Endothelial cell (in vitro differentiated cells): ENCODE measurements around the gene CATSPERZ. TPM values are rescaled to one million over a fixed set of nuclear protein-coding genes. Genes with fewer than 3 reads are reported as not detected.

Experiments used
- DNase-seq: peaks from one replicate; pipeline ENCODE4 v3.0.0; 2021; ENCODE audit warnings: low spot score
- H3K27ac Mint-ChIP-seq: one replicate; pipeline ENCODE4 v1.8.0; 2021; ENCODE audit warnings: mixed read lengths, inconsistent platforms; ENCODE audit not compliant: unreplicated experiment
- H3K27me3 Mint-ChIP-seq: one replicate; pipeline ENCODE4 v1.8.0; 2021; ENCODE audit warnings: mild to moderate bottlenecking, moderate library complexity, mixed read lengths, inconsistent platforms; ENCODE audit not compliant: unreplicated experiment
- H3K36me3 Mint-ChIP-seq: one replicate; pipeline ENCODE4 v1.8.0; 2021; ENCODE audit warnings: mild to moderate bottlenecking, low read depth, mixed read lengths, inconsistent platforms; ENCODE audit not compliant: unreplicated experiment
- H3K4me1 Mint-ChIP-seq: one replicate; pipeline ENCODE4 v1.8.0; 2021; ENCODE audit warnings: mild to moderate bottlenecking, mixed read lengths, inconsistent platforms; ENCODE audit not compliant: unreplicated experiment
- H3K4me3 Mint-ChIP-seq: one replicate; pipeline ENCODE4 v1.8.0; 2021; ENCODE audit warnings: mild to moderate bottlenecking, mixed read lengths, inconsistent platforms; ENCODE audit not compliant: unreplicated experiment
- H3K9me3 Mint-ChIP-seq: one replicate; pipeline ENCODE4 v1.8.0; 2021; ENCODE audit warnings: mixed read lengths, inconsistent platforms; ENCODE audit not compliant: unreplicated experiment
- total RNA-seq: library from RNA; stranded (reverse); fragmentation: NEBNext Ultra II Directional; extraction: Animal tissue kit (Norgen Biotek cat#: 25700); gene quantifications from one replicate; pipeline ENCODE4 v1.2.1, GENCODE V29; 2021; ENCODE audit not compliant: unreplicated experiment
- TF ChIP-seq, protein P1 (sequence below): fragments of 200-600 bp; sonication (generic); IDR thresholded peaks from one replicate; pipeline ENCODE4 v1.5.0; 2021; ENCODE audit warnings: antibody characterized with exemption; ENCODE audit not compliant: unreplicated experiment

Gene CATSPERZ
- total RNA-seq, 1 donor from 2014 or later, result 0.38 TPM

GRCh38 chr11:64341851-64342791 lies 42.0 kb downstream of the CATSPERZ start:
- TF ChIP-seq, protein P1, sequence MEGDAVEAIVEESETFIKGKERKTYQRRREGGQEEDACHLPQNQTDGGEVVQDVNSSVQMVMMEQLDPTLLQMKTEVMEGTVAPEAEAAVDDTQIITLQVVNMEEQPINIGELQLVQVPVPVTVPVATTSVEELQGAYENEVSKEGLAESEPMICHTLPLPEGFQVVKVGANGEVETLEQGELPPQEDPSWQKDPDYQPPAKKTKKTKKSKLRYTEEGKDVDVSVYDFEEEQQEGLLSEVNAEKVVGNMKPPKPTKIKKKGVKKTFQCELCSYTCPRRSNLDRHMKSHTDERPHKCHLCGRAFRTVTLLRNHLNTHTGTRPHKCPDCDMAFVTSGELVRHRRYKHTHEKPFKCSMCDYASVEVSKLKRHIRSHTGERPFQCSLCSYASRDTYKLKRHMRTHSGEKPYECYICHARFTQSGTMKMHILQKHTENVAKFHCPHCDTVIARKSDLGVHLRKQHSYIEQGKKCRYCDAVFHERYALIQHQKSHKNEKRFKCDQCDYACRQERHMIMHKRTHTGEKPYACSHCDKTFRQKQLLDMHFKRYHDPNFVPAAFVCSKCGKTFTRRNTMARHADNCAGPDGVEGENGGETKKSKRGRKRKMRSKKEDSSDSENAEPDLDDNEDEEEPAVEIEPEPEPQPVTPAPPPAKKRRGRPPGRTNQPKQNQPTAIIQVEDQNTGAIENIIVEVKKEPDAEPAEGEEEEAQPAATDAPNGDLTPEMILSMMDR, result no peak
- Mint-ChIP-seq H3K27ac (no peak overlapping the region), H3K36me3 (peaks cover 3% of the 10 kb centered on the region), H3K4me1 (peaks cover 4% of the 10 kb centered on the region), H3K27me3 (peaks cover 10% of the 10 kb centered on the region), H3K4me3 (no peak overlapping the region), H3K9me3 (no peaks in the 10 kb centered on the region)
- DNase-seq, result peak; percentile 91

- Mint-ChIP-seq H3K9me3 (no peaks in the 10 kb centered on the region), H3K4me1 (peaks cover 4% of the 10 kb centered on the region), H3K27ac (no peak overlapping the region), H3K4me3 (no peak overlapping the region), H3K27me3 (peaks cover 12% of the 10 kb centered on the region), H3K36me3 (peaks cover 3% of the 10 kb centered on the region)
- TF ChIP-seq, protein P1, result no peak
- no peak for DNase-seq
Measured at GRCh38 chr11:64342869-64343745, 42.9 kb downstream of the CATSPERZ start.

GRCh38 chr11:64343767-64344559 lies 43.8 kb downstream of the CATSPERZ start:
- peaks cover 12% of the 10 kb centered on the region for H3K27me3 Mint-ChIP-seq
- H3K36me3 Mint-ChIP-seq, result peaks cover 3% of the 10 kb centered on the region
- no peak overlapping the region for H3K27ac Mint-ChIP-seq
- H3K9me3 Mint-ChIP-seq, result no peaks in the 10 kb centered on the region
- no peak overlapping the region for H3K4me3 Mint-ChIP-seq
- TF ChIP-seq, protein P1, result no peak
- H3K4me1 Mint-ChIP-seq, result peaks cover 4% of the 10 kb centered on the region
- no peak for DNase-seq

DNA sequence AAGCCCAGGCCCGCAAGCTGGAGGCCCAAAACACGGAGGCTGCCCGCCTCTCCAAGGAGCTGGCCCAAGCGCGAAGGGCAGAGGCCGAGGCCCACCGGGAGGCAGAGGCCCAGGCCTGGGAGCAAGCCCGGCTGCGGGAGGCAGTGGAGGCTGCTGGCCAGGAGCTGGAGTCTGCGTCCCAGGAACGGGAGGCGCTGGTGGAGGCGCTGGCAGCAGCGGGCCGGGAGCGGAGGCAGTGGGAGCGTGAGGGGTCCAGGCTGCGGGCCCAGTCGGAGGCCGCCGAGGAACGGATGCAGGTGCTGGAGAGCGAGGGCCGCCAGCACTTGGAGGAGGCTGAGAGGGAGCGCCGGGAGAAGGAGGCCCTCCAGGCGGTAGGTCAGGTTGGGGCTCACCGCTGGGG lies 44.6 kb downstream of the CATSPERZ start:
- H3K9me3 Mint-ChIP-seq, result no peaks in the 10 kb centered on the region
- H3K36me3 Mint-ChIP-seq, result peaks cover 3% of the 10 kb centered on the region
- H3K27ac Mint-ChIP-seq, result no peak overlapping the region
- no peak overlapping the region for H3K4me3 Mint-ChIP-seq
- H3K27me3 Mint-ChIP-seq, result peaks cover 8% of the 10 kb centered on the region
- TF ChIP-seq, protein P1, result no peak
- DNase-seq, result no peak
- peaks cover 4% of the 10 kb centered on the region for H3K4me1 Mint-ChIP-seq
